Measurements from ENCODE around the gene PSMB2.

The PSMB2 gene

GRCh38 chr1:35615440-35615839 lies 25.9 kb downstream of the PSMB2 start (continued):
- TF ChIP-seq, protein P1, sequence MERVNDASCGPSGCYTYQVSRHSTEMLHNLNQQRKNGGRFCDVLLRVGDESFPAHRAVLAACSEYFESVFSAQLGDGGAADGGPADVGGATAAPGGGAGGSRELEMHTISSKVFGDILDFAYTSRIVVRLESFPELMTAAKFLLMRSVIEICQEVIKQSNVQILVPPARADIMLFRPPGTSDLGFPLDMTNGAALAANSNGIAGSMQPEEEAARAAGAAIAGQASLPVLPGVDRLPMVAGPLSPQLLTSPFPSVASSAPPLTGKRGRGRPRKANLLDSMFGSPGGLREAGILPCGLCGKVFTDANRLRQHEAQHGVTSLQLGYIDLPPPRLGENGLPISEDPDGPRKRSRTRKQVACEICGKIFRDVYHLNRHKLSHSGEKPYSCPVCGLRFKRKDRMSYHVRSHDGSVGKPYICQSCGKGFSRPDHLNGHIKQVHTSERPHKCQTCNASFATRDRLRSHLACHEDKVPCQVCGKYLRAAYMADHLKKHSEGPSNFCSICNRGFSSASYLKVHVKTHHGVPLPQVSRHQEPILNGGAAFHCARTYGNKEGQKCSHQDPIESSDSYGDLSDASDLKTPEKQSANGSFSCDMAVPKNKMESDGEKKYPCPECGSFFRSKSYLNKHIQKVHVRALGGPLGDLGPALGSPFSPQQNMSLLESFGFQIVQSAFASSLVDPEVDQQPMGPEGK (tag by site-specific recombination; IDR thresholded peaks at IDR 0.05), result no peak

GRCh38 chr1:35611655-35612054 lies 29.7 kb downstream of the PSMB2 start:
- TF ChIP-seq PRDM2 (tag by site-specific recombination; IDR thresholded peaks at IDR 0.05; ENCODE audit: borderline replicate concordance) (no peak), ZNF121 (tag by site-specific recombination; IDR thresholded peaks at IDR 0.05) (peak; percentile 64; the same call in 1 of the 2 replicates), PBX3 (CRISPR knock-in tag; IDR thresholded peaks at IDR 0.05) (no peak)
- TF ChIP-seq, protein P2, sequence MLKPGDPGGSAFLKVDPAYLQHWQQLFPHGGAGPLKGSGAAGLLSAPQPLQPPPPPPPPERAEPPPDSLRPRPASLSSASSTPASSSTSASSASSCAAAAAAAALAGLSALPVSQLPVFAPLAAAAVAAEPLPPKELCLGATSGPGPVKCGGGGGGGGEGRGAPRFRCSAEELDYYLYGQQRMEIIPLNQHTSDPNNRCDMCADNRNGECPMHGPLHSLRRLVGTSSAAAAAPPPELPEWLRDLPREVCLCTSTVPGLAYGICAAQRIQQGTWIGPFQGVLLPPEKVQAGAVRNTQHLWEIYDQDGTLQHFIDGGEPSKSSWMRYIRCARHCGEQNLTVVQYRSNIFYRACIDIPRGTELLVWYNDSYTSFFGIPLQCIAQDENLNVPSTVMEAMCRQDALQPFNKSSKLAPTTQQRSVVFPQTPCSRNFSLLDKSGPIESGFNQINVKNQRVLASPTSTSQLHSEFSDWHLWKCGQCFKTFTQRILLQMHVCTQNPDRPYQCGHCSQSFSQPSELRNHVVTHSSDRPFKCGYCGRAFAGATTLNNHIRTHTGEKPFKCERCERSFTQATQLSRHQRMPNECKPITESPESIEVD (tag by site-specific recombination; IDR thresholded peaks at IDR 0.05), result no peak
- TF ChIP-seq, protein P3, sequence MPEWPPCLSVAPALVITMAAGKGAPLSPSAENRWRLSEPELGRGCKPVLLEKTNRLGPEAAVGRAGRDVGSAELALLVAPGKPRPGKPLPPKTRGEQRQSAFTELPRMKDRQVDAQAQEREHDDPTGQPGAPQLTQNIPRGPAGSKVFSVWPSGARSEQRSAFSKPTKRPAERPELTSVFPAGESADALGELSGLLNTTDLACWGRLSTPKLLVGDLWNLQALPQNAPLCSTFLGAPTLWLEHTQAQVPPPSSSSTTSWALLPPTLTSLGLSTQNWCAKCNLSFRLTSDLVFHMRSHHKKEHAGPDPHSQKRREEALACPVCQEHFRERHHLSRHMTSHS (tag by site-specific recombination; IDR thresholded peaks at IDR 0.05), result no peak
- TF ChIP-seq, protein P4, sequence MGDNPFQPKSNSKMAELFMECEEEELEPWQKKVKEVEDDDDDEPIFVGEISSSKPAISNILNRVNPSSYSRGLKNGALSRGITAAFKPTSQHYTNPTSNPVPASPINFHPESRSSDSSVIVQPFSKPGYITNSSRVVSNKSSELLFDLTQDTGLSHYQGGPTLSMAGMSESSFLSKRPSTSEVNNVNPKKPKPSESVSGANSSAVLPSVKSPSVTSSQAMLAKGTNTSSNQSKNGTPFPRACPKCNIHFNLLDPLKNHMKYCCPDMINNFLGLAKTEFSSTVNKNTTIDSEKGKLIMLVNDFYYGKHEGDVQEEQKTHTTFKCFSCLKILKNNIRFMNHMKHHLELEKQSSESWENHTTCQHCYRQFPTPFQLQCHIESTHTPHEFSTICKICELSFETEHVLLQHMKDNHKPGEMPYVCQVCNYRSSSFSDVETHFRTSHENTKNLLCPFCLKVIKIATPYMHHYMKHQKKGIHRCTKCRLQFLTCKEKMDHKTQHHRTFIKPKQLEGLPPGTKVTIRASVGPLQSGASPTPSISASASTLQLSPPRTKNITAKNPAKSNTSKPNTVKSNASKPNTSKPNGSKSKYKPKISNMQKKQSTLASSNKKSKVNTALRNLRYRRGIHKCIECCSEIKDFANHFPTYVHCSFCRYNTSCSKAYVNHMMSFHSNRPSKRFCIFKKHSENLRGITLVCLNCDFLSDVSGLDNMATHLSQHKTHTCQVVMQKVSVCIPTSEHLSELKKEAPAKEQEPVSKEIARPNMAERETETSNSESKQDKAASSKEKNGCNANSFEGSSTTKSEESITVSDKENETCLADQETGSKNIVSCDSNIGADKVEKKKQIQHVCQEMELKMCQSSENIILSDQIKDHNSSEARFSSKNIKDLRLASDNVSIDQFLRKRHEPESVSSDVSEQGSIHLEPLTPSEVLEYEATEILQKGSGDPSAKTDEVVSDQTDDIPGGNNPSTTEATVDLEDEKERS (tag by site-specific recombination; IDR thresholded peaks at IDR 0.05), result no peak
- ChIA-PET POLR2A (no interaction called here), CTCF (interaction anchor here (1.2 kb wide), 1 partner anchor 103 kb away, joined by 4 read pairs; no protein-coding TSS in a partner anchor)
- no peak overlapping the region for H3K27ac ChIP-seq (ENCODE audit: extremely low read depth, low read depth, low read length)
- peaks cover 20 to 96% of the 10 kb centered on the region in 2 experiments for H3K36me3 ChIP-seq (ENCODE audit: control insufficient read depth in 2 of 2, insufficient read depth in 1 of 2, low read length in 2 of 2)
- no peaks in the 10 kb centered on the region for H3K4me1 ChIP-seq (ENCODE audit: control insufficient read depth, insufficient read depth, low read length)
- no peaks in the 10 kb centered on the region for H3K9me3 ChIP-seq (ENCODE audit: control insufficient read depth, insufficient read depth, low read depth, low read length)
- no peak overlapping the region for H3K4me3 ChIP-seq (ENCODE audit: low read depth, low read length)

Measured in HEK293 (cell line).